PC-9 (cell line): ENCODE measurements around the gene AKT1S1. TPM values are rescaled to one million over a fixed set of nuclear protein-coding genes. Genes with fewer than 3 reads are reported as not detected.

Source experiments
- BruUV-seq: library from RNA; stranded (reverse); fragments of 400-500 nt; replicated peaks from 2 replicates; lab custom pipeline; 2021; lab: Mats Ljungman, UMichigan
- CTCF ChIA-PET: fragments of 300-600 bp; sonication (Branson Sonifier 250); formaldehyde crosslinking; loops from one replicate; lab custom pipeline; 2022; ENCODE audit warnings: antibody characterized with exemption; lab: Charles Lee
- POLR2A ChIA-PET: fragments of 300-600 bp; sonication (Branson Sonifier 250); formaldehyde crosslinking; loops from one replicate; lab custom pipeline; 2022; ENCODE audit warnings: antibody characterized with exemption; ENCODE audit not compliant: unreplicated experiment; lab: Charles Lee
- DNase-seq, 2 experiments: peaks; one replicate each; pipeline versions ENCODE4 v3.0.0 to v3.0.0-alpha.2; 2015 to 2022; ENCODE audit warnings: mixed read lengths in 1 of 2
- H2AFZ ChIP-seq: fragments of 200-600 bp; sonication (generic); 2 replicates; pipeline ENCODE4 v1.8.1; 2017; ENCODE audit warnings: antibody characterized with exemption
- H3F3A ChIP-seq: fragments of 200-600 bp; sonication (generic); 2 replicates; pipeline ENCODE4 v1.8.1; 2017; ENCODE audit warnings: antibody characterized with exemption, mild to moderate bottlenecking, low read depth; ENCODE audit not compliant: insufficient read depth
- H3K27ac ChIP-seq: fragments of 200-600 bp; sonication (generic); 2 replicates; pipeline ENCODE4 v1.6.1; 2016; ENCODE audit warnings: mixed run types
- H3K27me3 ChIP-seq: fragments of 200-600 bp; sonication (generic); 2 replicates; pipeline ENCODE4 v1.6.1; 2016; ENCODE audit warnings: low read depth, mixed run types; ENCODE audit not compliant: insufficient read depth
- H3K36me3 ChIP-seq: fragments of 200-600 bp; sonication (generic); 2 replicates; pipeline ENCODE4 v1.6.1; 2016; ENCODE audit warnings: low read depth, mixed run types
- H3K4me1 ChIP-seq: fragments of 200-600 bp; sonication (generic); replicated peaks from 2 replicates; pipeline ENCODE4 v1.6.1; 2016; ENCODE audit warnings: mixed run types; ENCODE audit not compliant: insufficient read depth
- H3K4me2 ChIP-seq: fragments of 200-600 bp; sonication (generic); 2 replicates; pipeline ENCODE4 v1.6.1; 2017; ENCODE audit warnings: mixed run types
- H3K4me3 ChIP-seq: fragments of 200-600 bp; sonication (generic); 2 replicates; pipeline ENCODE4 v1.6.1; 2016; ENCODE audit warnings: mixed run types
- H3K79me2 ChIP-seq: fragments of 200-600 bp; sonication (generic); 2 replicates; pipeline ENCODE4 v1.6.1; 2017; ENCODE audit warnings: low read depth, mixed run types
- H3K9me2 ChIP-seq: fragments of 200-600 bp; sonication (generic); 2 replicates; pipeline ENCODE4 v1.8.1; 2017; ENCODE audit warnings: mild to moderate bottlenecking; ENCODE audit not compliant: insufficient read depth
- H3K9me3 ChIP-seq: fragments of 200-600 bp; sonication (generic); 2 replicates; pipeline ENCODE4 v1.8.1; 2016; ENCODE audit warnings: low read depth; ENCODE audit not compliant: insufficient read depth
- H4K20me1 ChIP-seq: fragments of 200-600 bp; sonication (generic); 2 replicates; pipeline ENCODE4 v1.8.1; 2017; ENCODE audit not compliant: insufficient read depth
- EZH2 ChIP-seq: fragments of 200-600 bp; sonication (generic); IDR thresholded peaks from 2 replicates; pipeline ENCODE4 v1.8.0; 2017; ENCODE audit warnings: antibody characterized with exemption, low read depth
- intact Hi-C: fragments of 100-400 bp; cut with micrococcal nuclease; formaldehyde crosslinking; loops from one replicate; pipeline ENCODE4 v1.10.0; 2022; ENCODE audit not compliant: unreplicated experiment
- total RNA-seq: library from RNA; stranded (reverse); gene quantifications from 2 replicates; pipeline ENCODE4 v1.2.3, GENCODE V29; 2021
- TF ChIP-seq, protein P1 (sequence below): fragments of 200-600 bp; sonication (generic); conservative IDR thresholded peaks from 2 replicates; pipeline ENCODE4 v1.6.1; 2017; ENCODE audit warnings: mixed run types, antibody characterized with exemption, mild to moderate bottlenecking, moderate library complexity

AKT1S1 gene
- total RNA-seq, 1 experiment from 2014 or later: 143 TPM

DNA sequence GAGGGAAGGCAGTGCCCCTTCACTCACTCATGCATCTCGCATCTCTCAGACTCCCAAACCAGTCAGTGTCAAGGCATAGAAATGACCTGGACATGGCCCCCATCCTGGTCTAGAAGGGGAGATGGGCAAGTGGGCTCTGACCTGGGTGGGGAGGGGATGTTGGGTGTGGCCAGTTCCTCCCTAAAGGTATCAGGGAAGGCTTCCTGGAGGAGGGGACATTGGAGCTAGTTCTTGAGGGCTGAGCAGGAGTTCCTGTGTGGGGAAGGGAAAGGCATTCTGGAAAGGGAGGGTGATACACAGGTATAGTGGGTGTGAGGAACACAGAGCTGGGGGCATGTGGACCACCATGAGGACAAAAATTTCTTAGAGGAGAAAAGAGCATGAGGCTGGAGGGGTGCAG lies 15.6 kb upstream of the AKT1S1 start:
- no peak for TF ChIP-seq EZH2
- TF ChIP-seq, protein P1, sequence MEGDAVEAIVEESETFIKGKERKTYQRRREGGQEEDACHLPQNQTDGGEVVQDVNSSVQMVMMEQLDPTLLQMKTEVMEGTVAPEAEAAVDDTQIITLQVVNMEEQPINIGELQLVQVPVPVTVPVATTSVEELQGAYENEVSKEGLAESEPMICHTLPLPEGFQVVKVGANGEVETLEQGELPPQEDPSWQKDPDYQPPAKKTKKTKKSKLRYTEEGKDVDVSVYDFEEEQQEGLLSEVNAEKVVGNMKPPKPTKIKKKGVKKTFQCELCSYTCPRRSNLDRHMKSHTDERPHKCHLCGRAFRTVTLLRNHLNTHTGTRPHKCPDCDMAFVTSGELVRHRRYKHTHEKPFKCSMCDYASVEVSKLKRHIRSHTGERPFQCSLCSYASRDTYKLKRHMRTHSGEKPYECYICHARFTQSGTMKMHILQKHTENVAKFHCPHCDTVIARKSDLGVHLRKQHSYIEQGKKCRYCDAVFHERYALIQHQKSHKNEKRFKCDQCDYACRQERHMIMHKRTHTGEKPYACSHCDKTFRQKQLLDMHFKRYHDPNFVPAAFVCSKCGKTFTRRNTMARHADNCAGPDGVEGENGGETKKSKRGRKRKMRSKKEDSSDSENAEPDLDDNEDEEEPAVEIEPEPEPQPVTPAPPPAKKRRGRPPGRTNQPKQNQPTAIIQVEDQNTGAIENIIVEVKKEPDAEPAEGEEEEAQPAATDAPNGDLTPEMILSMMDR: no peak
- POLR2A ChIA-PET: no interaction called here
- H2AFZ ChIP-seq: no peak overlapping the region

GRCh38 chr19:49891393-49891792 lies 14.2 kb upstream of the AKT1S1 start:
- POLR2A ChIA-PET: no interaction called here
- BruUV-seq: no TSS peak

More for the DNA sequence above, 15.6 kb upstream of the AKT1S1 start:
- CTCF ChIA-PET: no interaction called here
- H3K79me2 ChIP-seq: no peaks in the 10 kb centered on the region
- no peaks in the 10 kb centered on the region for H3K27me3 ChIP-seq
- peaks cover 7% of the 10 kb centered on the region for H3K4me1 ChIP-seq
- H4K20me1 ChIP-seq: no peaks in the 10 kb centered on the region
- no TSS peak for BruUV-seq
- H3K27ac ChIP-seq: no peak overlapping the region
- no peak overlapping the region for H3K4me3 ChIP-seq
- H3K9me3 ChIP-seq: no peaks in the 10 kb centered on the region
- peaks cover 8% of the 10 kb centered on the region; the same call in 1 of the 2 replicates for H3F3A ChIP-seq
- no peak for DNase-seq
- no peak overlapping the region for H3K4me2 ChIP-seq
- H3K36me3 ChIP-seq: no peaks in the 10 kb centered on the region
- no peaks in the 10 kb centered on the region for H3K9me2 ChIP-seq
- intact Hi-C loops: no loop called here

GRCh38 chr19:49890349-49891311 lies 13.5 kb upstream of the AKT1S1 start:
- TF ChIP-seq EZH2: no peak
- TF ChIP-seq, protein P1: peak; percentile 44; the same call in 1 of the 2 replicates
- no peaks in the 10 kb centered on the region for H3K27me3 ChIP-seq
- H3K79me2 ChIP-seq: no peaks in the 10 kb centered on the region
- no peaks in the 10 kb centered on the region for H3K36me3 ChIP-seq
- peak; percentile 35 to 69 for DNase-seq
- no peaks in the 10 kb centered on the region; the same call in 1 of the 2 replicates for H3K4me1 ChIP-seq
- H3K27ac ChIP-seq: no peak overlapping the region
- no peaks in the 10 kb centered on the region for H3K9me2 ChIP-seq
- peak overlapping the region; percentile 81 for H2AFZ ChIP-seq
- no peaks in the 10 kb centered on the region for H3K9me3 ChIP-seq
- no peaks in the 10 kb centered on the region for H4K20me1 ChIP-seq
- intact Hi-C loops: no loop called here
- ChIA-PET CTCF (no interaction called here), POLR2A (interaction anchor here (0.6 kb wide), 2 partner anchors 21 to 23 kb away, joined by 4 to 16 read pairs; no protein-coding TSS in a partner anchor)
- H3F3A ChIP-seq: peaks cover 21% of the 10 kb centered on the region; the same call in 1 of the 2 replicates
- H3K4me2 ChIP-seq: peak overlapping the region; percentile 93
- H3K4me3 ChIP-seq: peak overlapping the region; percentile 57
- BruUV-seq: no TSS peak

More at GRCh38 chr19:49891393-49891792, 14.2 kb upstream of the AKT1S1 start:
- H4K20me1 ChIP-seq: no peaks in the 10 kb centered on the region
- no peaks in the 10 kb centered on the region for H3K9me3 ChIP-seq
- H3K4me1 ChIP-seq: no peaks in the 10 kb centered on the region; the same call in 1 of the 2 replicates
- H3K27me3 ChIP-seq: no peaks in the 10 kb centered on the region
- no peaks in the 10 kb centered on the region for H3K9me2 ChIP-seq
- CTCF ChIA-PET: interaction anchor here (0.5 kb wide), 1 partner anchor 664 kb away, joined by 3 read pairs; no protein-coding TSS in a partner anchor
- TF ChIP-seq, protein P1: no peak
- no peak for TF ChIP-seq EZH2
- no peaks in the 10 kb centered on the region for H3K36me3 ChIP-seq
- intact Hi-C loops: no loop called here
- H2AFZ ChIP-seq: no peak overlapping the region
- DNase-seq: no peak
- no peak overlapping the region for H3K27ac ChIP-seq
- H3K4me3 ChIP-seq: no peak overlapping the region
- H3K4me2 ChIP-seq: no peak overlapping the region
- no peaks in the 10 kb centered on the region for H3K79me2 ChIP-seq
- peaks cover 13% of the 10 kb centered on the region; the same call in 1 of the 2 replicates for H3F3A ChIP-seq
